Activated T-cell treated with anti-CD3 and anti-CD28 coated beads for 4 hours (primary cell): Measurements from ENCODE around the gene ACTN4.

Source experiments
- DNase-seq: peaks from one replicate; pipeline ENCODE4 v3.0.0-alpha.2; 2020

ACTN4 gene

DNA sequence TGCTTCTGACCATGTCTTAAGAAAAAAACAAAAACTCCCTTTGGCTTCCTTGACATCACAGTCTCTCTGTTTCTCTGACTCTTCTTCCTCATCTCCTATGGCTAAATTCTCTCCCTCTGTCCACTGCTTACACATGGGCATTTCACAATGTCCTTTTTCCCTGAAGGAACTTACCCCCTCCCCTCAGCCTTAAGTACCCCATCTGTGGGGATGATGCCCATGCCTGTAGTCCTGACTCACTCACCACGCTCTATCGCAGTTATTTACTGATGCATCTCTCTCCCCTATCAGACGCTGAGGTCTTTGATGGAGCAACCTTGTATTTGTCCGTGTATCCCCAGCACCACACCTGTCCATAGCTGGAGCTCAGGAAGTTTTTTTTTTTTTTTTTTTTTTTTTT, 32.4 kb downstream of the ACTN4 start:
- DNase-seq = no peak

DNA sequence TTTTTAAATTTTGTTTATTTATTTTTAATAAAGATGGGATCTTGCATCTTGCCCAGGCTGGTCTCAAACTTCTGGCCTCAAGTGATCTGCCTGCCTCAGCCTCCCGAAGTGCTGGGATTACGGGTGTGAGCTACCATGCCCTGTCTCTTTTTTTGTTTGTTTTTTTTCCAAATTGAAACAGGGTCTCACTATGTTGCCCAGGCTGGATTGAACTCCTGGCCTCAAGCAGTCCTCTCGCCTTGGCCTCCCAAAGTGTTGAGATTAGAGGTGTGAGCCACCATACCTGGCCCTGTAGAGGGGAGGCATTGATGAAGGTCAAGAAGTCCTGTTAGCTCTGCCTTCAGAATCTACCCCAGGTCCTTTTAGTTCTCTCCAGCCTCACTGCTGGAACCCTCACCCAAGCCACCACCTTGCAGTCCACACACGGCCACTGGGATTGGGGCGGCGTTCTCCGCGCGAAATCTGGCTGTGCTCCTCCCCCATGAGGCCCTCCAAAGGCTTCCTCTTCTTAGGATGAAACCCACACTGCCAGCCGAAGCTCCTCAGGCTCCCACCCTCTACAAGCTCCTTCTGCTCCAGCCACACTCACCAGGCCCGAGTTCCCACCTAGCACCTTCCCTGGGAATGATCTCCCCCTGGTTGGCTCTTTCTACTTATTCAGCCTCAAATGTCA, 34.9 kb downstream of the ACTN4 start:
- DNase-seq = no peak

DNA sequence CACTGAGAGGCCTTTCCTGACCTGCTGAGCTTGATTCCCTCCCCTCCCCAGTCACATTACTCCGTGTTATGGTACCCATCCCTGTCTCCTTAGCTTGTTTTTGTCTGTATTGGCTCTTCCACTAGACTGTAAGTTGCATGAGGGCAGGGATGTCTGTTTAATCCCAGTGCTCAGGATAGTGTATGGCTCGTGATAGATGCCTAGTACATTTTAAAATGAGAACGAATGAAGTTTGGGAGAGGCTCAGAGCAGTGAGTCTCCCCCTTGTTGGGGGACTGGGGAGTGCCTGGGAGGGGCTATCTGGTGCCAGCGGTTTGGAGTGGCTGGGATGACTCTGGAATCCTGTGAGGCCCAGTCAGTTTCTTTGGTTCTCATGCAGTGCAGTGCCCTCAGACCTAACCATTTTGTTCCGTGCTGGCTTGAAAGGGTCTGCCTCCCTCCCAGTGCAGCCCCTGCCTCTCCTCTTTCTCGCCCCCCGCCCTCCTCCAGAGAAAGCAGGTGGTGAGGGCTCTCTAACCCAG, 35.5 kb downstream of the ACTN4 start:
- DNase-seq = no peak

DNA sequence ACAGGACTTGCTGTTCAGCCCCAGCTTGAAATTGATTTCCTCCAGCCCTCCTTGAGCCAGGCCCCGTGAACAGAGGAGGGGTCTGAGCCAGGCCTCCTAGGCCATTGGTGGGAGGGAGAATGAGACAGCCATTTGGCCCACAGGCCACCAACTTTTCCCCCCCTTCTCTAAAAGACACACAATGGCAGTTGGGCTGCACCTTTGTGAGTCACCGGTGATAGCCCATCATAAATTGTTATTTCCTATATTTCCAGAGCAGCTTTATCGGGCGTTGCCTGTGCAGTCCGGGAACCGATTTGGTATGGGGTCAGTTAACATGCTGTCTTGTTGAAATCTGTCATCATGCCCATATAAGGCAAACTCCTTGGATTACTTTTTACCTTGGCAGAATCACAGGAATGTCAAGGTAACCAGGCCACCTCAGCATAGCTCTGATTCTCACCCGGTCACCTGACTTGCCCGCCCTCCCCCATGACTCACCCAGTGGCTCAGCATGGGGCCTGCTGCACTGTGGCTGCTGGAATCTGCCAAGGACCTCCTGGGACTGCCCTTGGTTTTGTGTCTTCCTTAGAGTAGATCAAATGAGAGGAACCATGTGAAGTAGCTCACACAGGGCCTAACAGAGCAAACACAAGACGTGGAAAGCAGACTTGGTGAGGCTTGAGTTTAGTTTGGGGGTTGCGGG, 36.1 kb downstream of the ACTN4 start:
- peak; percentile 25 for DNase-seq

DNA sequence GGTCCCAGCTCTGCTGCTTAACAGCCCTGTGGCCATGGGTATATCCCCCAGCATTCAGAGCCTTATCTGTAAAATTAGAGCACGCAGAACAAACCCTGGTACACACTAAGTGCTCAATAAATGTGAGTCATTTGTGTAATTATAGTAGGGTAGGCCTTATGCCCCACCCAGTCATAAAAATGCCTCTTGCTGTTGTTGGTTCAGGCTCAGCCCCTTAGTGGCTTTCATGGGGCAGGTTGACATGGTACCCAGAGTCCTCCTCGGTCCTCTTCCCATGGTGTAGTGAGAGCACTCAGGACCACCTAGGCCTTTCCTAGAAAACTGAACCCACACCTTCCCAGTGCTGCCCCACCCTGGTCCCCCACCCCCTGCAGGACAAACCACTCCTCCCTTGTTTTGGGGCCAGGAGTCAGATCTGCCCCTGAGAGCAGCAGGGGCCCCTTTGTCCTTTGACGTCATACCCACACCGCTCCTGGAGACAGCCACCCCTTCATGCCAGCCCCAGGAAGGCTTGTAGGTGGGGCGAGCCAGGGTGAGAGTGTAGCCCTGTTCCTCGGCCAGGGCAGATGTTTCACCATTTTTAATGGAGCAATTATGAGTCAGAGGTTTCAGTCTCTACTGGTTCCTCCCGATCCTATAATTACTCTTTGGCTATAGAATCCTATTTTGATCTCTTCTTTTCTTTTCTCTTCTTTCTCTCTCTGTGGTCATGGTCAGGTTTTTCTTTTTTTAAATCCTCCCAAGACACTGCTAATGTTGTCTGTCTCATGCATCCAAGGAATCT, 36.8 kb downstream of the ACTN4 start:
- no peak for DNase-seq

DNA sequence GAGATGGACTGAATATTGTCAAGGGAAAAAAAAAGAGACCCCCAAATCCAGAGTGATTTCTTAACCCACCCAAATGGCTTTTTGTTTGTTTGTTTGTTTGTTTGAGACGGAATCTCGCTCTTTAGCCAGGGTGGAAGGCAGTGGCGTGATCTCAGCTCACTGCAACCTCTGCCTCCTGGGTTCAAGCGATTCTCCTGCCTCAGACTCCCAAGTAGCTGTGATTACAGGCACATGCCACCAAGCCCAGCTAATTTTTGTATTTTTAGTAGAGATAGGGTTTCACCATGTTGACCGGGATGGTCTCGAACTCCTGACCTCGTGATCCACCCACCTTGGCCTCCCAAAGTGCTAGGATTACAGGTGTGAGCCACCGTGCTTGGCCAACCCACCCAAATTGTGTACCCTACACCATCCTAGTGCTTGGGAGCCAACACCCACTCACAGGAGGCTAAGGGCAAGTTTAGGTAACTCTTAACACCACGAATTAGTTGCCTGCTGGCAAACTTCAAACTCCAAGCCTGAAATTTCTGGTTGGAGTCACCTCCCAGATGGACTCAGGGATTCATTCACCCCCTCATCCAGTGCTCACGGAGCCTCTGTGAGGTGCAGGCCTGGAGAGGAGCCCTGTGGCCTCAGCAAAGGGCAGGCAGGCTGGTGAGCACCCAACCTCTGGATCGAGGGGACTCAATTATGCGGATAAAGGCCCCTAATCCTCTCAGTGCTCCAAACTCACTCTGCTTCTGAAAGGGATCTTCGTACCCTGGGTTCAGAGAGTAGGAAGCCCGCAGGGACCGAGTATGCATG, 37.6 kb downstream of the ACTN4 start:
- DNase-seq = no peak

DNA sequence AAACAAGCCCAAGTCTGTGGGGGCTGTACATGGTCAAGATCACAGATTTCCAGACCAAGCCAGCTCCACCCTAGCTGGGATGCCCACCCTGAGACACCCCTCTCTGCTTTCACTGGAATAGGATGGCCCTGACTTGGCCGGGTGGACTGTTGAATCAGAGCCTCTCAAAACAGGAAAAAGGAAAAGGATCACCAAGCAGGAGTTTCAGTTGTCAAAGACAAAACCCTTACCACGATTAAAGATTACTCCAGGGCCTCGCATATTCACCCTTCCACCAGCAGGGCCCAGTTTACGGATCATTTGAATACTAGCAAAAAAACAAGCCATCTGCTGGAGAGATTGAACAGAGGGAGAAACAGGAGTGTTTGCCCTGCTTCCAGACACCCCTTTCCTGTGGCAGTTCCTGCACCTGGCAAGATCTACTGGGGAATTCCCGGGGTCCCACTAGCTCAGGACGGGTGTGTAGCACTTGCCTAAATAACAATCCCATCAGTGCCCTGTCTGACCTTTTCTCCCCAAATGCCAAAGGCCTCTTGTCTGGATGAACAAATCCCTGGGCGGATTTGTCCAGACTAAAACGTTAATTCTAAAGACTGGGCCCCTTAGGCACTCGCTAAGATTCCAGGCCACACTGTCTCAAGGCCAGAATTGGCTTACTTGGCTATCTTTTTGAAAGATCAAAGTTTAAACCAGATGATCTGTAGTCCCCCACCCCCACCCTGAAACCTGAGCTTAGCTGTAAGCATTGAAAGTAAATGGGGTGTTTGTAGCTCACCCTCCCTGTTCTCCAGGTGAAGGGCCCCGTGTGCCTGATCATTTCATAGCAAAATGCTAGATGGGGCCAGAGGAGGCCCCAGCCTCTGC, 38.4 kb downstream of the ACTN4 start:
- DNase-seq = no peak

DNA sequence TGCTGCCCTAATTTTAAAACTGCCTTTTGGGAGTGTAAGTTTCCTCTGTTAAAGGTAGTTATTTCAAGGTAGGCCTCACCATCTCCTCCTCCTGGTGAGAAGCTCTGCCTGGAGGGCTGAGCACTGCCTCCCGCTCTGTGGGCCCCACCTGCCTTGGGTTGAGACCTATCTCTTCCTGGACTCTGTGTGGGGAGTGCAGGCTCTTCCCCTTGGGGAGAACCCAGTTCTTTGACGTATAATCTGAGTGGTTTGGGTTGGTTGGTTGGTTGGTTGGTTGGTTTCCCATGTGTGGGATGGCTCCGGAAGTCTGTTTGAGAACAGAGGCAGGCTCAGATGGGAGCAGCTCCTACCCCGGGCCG, 39.1 kb downstream of the ACTN4 start:
- DNase-seq = peak; percentile 13

DNA sequence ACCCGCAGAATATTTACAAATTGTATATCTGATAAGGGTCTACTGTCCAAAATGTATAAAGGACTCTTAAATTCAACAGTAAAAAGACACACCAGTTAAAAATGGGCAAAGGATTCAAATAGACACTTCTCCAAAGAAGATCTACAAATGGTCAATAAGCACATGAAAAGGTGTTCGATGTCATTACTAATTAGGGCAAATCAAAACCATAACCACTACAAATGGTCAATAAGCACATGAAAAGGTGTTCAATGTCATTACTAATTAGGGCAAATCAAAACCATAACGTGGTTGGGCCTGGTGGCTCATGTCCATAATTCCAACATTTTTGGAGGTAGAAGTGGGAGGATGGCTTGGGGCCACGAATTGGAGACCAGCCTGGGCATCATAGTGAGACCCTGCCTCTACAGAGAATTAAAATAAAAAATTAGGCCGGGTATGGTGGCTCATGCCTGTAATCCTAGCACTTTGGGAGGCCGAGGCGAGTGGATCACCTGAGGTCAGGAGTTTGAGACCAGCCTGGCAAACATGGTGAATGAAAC, 40.5 kb downstream of the ACTN4 start:
- DNase-seq = no peak

DNA sequence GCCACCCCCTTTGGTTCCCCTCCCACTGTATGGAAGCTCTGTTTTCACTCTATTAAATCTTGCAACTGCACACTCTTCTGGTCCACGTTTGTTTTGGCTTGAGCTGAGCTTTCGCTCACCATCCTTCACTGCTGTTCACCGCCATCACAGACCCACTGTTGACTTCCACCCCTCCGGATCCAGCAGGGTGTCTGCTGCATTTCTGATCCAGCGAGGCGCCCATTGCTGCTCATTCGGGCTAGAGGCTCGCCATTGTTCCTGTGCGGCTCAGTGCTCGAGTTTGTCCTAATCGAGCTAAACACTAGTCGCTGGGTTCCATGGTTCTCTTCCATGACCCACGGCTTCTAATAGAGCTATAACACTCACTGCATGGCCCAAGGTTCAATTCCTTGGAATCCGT, 42.7 kb downstream of the ACTN4 start:
- DNase-seq = no peak

DNA sequence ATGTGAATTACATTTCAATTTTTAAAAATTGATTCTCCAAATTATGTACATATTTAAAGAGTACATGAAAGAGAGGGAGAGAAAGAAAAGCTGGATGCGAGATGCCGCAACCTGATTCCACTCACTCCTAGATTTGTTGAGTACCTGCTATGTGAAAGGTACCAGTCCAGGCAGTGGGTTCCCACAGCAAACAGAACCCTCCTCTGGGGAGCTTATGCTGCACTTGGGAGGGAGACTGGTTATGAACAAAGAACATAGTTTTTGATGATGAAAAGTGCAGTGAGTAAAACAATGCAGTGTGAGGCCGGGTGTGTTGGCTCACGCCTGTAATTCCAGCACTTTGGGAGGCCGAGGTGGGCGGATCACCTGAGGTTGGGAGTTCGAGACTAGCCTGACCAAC, 43.4 kb downstream of the ACTN4 start:
- no peak for DNase-seq

DNA sequence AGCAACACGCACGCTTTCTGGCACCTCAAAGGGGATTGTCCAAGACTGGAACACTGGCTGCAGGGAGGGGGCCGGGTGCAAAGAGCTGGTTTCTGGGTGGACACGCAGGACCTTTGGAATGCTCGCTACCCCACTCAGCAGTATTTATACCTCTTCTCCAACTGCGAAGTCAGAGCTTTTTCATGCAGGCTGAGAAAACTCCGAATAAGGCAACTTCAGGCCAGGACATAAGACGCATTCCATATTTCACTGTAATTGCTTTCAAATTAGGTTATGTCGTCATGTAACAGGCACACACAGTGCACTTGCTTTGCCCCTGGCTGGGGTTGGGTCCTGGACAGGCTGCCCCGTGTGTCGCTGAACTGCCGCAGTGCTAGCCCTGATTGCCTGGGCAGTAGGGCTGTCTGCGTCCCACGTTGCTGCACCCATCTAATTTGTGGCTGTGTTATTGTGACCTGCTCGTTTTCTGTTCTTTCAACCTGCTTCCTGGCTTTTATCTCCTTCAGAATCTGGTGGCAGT, 44.5 kb downstream of the ACTN4 start:
- DNase-seq = no peak

DNA sequence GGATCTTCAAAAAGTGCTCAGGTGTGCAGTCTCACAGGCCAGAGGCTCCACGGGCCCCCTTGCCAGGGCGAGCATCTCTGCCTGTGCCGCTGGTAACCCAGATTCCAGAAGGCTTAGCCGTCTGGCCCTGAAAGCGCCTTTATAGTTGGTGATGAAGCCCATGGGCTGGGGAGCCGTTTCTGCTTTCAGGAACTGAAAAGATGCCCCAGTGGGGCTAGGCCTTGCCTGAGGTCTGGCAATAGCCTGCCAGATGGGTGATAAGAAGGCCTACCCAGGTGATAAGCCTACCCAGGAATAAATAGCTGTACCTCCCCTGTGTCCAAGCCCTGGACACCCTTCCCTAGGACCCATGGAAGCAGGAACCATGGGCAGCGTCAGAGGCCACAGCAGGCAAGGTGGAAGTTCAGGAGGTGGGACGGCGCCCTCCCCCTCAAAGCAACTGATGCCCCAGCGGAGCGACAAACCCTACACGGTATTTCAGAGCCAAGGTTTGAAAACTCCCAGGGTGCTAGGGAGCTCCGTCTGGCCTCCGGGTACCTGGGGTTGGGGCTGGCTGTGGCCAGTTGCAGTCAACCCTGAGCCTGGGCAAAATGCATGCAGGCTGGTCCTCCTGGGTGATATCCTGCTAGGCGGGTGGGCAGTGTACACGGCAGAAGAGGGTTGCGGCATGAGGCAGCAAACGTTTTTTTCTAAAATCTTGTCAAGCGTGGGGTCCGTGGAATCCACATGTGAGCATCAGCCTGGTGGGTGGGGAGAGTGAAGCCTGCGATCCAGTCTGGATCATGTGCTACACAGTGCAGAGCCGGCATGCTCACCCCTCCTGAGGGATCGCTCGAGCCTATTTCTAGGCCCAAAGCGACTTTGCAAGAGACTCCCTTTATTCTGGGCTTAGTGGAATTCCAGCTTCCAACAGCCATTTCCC, 45.3 kb downstream of the ACTN4 start:
- DNase-seq = no peak

DNA sequence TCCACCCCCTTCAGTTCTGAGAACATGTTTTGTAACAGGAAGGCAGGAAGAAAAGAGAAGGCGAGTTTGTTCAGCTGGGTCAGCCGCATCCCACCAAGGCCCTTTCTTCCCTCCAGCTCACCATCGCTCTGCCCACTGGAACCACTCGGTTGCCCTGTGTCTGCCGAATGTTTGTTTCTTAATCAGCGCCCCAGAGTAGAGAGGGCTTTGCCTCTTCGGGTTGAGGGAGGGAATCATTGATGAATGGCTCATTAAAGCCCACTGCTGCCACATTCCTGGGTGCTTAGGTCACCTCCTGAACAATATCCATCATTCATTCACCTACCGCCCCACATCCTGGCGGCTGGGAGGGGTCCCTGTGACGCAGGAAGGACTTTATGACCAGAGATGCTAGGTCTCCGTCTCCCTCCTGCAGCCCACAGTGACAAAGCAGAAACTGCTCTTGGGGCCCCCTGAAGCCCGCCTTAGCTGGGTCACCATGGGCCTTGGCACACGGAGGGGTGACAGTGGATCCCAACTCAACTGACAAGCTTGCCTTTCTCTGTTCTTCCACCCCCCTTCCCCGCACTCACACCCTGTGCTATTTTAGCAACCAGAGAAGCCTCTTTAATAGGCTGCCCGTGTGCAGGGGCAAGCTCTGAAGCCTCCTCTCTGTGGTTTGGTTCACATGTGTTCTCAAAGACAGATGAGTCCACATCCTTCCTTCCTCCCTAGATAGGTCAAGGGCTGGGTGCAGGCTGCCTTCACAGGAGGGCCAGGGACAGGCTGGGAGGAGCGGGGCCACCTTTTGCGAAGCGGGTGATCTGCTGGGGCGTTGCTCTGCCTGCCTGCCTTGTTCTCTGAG, 46.2 kb downstream of the ACTN4 start:
- DNase-seq = no peak

DNA sequence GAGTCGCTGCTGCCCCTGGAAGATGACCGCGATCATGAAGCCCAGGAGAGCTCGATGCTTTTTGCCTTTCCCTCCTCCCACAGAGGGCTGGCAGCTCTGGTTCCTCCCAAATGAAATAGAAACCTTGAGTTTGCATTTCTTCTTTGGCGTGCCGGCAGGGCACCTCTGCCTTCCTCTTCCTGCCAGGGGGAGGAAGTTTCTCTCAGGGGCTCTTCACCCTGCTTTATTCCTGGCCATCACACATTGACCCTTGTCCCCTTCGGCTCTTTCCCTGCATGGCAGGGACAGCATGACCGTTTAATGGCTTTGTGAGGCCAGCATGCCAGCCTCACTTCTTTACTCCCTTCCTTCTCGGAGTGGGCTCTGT, 47.9 kb downstream of the ACTN4 start:
- DNase-seq = no peak

DNA sequence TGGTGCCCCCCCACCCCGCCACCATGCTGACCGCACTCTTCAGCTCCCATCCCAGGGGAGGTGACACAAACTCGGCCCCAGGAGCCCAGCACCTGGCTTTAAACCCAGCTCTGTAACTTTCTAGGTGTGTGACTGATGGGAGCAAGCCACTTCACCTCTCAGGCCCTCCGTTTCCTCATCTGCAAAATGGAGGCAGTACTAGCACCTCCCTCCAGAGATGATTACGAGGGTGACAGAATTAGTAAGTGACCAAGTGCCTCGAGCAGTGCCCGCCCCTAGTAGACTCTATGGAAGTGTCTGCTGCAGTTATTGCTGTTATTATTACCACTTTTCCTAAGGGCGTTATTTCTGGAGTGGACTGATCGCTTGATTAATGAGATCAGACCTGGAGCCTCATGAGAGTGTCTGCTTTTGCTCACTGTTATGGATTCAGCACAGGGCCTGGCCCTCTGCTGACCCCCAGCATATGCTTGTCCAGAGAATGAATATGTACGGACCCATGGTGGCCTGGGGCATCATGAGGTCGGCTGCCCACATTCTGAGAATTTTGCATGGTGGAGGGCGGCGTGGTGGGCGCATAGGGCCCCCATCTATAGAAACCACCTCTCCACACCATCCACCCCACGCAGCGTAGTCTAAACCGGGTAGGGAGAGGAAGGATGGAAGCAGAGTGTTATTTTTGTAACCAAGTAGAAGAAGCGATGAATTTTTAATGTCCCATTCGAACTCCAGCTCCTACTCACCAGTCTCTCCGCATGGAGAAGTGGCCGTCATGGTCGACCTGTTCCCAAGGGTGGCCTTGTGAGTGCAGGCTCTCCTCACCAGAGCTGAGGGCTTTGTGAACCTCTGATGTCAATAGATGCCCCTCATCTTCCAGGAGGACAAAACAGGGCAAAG, 48.6 kb downstream of the ACTN4 start:
- DNase-seq = no peak

DNA sequence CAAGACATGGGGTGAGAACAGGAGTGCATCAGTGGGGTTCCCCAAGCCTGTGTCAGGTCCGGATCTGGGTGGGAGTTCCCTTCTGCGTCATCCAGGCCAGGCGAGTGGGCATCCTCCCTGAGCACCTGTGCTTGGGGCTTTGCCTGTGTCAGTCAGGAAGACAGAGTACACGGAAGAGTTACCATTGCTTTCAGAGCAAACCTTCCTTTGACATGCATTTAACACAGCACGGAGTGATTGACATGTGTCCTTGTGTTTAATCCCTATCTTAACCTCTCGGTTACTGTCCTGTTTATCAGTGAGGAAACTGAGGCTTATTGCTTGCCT, 49.2 kb downstream of the ACTN4 start:
- DNase-seq = no peak

DNA sequence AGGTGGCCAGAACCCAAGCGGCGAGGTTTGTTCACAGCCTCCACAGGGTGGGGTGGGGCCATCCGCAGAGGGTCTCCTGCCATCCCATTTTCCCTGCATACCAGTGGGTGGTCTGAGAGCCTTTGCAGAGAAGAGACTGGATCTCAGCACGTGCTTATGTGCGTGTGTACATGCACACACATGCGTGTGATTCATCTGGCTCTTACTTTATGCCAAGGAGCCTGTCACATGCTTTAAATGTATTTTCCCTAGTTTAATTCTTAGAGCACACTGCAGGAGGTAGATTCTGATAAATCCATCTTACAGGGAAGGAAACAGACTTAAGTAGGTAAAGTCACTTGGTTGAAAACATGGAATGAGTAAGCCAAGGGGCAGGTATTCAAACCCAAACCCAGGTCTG, 49.7 kb downstream of the ACTN4 start:
- DNase-seq = no peak

DNA sequence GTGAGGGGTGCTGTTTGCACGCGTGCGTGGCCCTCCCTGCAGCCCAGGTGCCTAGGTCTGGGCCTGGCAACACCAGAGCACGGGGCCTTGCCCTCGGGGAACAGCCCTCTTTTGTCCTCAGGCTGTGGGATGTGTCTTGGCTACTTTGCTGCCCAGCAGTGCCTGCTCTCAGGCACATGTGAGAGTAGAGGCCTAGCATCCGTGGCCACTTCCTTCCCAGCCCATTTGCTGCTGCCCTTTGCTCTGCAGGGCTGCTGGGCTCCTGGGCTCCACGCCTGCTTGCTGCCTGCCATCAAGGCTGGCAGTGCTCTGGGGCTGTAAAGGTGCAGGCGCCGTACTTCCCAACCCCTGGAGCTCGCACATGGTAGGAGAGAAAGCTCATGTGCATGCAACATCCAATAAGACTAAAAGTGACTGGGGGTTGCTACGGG, 50.2 kb downstream of the ACTN4 start:
- DNase-seq = no peak
